ENCODE measurements around the gene INAVA. TPM values are rescaled to one million over a fixed set of nuclear protein-coding genes. Genes with fewer than 3 reads are reported as not detected.
A peak's percentile ranks its signal among the peaks of the same experiment; 100 is the strongest.
"Not testable (repeated sequence)": the region's sequence is repeated elsewhere in the genome, so short reads cannot be mapped to it uniquely, and the experiment has no call there.

INAVA gene
- total RNA-seq, 4 donors from 2014 or later: 33.8 to 492 (median 332) TPM

DNA sequence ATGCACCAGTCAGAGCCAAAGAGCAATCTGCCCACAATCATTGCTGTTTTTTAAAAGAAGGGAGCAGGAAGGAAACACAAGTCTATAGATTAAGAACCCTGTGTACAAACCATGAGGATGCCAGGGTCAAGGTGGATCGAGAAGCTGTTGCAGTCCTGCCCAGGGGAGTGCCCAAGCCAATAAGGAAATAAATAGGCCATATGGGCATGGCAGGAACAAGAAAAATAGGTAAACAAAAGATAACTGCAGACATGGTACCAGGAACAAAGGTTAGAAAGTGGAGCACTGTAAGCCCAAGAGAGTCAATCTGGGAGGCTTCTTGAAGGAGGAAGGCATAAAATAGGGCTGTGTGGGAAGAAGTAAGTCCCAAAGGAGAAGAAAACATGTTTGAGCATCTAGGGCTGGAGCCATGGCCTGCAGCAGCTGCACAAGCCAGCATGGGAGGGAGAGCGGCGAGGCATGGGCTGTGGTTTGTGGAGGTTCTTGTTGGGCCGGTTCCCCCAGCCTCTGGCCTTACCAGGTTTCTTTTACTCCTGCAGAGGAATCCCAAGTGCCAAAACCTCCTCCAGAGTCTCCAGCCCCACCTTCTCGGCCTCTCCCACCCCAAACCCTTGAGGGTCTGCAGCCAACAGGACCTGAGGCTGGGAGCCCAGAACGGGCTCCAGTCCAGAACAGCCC, 13.6 kb downstream of the INAVA start:
- peak overlapping the region in 3 of 4 donors; percentile 81 to 93 (median 92) for H3K27ac ChIP-seq
- peaks cover 0 to 79% (median 6%) of the 10 kb centered on the region in 4 donors for H3K4me1 ChIP-seq
- peak overlapping the region in 2 of 4 donors; percentile 36 to 45 for H3K4me3 ChIP-seq
- H3K36me3 ChIP-seq: peaks cover 0 to 43% (median 0%) of the 10 kb centered on the region in 3 donors
- no peaks in the 10 kb centered on the region for H3K9me3 ChIP-seq
- H3K27me3 ChIP-seq: no peaks in the 10 kb centered on the region
- peak; percentile 30 to 45 for TF ChIP-seq POLR2A (IDR thresholded peaks at IDR 0.05)
- TF ChIP-seq, protein P1, sequence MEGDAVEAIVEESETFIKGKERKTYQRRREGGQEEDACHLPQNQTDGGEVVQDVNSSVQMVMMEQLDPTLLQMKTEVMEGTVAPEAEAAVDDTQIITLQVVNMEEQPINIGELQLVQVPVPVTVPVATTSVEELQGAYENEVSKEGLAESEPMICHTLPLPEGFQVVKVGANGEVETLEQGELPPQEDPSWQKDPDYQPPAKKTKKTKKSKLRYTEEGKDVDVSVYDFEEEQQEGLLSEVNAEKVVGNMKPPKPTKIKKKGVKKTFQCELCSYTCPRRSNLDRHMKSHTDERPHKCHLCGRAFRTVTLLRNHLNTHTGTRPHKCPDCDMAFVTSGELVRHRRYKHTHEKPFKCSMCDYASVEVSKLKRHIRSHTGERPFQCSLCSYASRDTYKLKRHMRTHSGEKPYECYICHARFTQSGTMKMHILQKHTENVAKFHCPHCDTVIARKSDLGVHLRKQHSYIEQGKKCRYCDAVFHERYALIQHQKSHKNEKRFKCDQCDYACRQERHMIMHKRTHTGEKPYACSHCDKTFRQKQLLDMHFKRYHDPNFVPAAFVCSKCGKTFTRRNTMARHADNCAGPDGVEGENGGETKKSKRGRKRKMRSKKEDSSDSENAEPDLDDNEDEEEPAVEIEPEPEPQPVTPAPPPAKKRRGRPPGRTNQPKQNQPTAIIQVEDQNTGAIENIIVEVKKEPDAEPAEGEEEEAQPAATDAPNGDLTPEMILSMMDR (IDR thresholded peaks at IDR 0.05): no peak
- DNase-seq: peak in 2 of 3 donors; percentile 60 to 81

DNA sequence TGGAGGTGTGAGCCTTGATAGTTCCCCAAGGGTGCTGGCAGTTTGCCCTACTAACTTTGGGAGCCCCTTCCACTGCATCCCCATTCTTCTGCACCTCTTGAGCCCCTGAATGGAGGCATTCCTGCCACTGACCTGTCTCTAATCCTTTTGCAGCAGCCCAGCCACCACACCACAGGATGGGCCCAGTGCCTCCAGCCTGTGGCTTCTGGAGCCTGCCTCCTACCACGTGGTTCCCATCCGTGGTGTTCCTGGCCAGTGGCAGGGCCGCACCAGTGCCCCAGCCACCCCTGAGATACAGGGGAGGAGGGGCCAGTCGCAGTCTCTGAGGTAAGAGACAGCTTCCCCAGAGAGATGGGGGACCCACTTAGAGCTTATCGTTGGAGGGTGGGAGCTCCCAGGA, 14.4 kb downstream of the INAVA start:
- Histone ChIP-seq H3K36me3 (peaks cover 0 to 44% (median 0%) of the 10 kb centered on the region in 3 donors), H3K27ac (peak overlapping the region in 3 of 4 donors; percentile 81 to 93 (median 92)), H3K27me3 (no peaks in the 10 kb centered on the region), H3K4me3 (peak overlapping the region in 2 of 4 donors; percentile 36 to 45), H3K9me3 (no peaks in the 10 kb centered on the region), H3K4me1 (peaks cover 0 to 76% (median 6%) of the 10 kb centered on the region in 4 donors)
- TF ChIP-seq, protein P1 (IDR thresholded peaks at IDR 0.05): no peak
- no peak for TF ChIP-seq POLR2A (IDR thresholded peaks at IDR 0.05)
- DNase-seq: peak in 1 of 3 donors; percentile 54

DNA sequence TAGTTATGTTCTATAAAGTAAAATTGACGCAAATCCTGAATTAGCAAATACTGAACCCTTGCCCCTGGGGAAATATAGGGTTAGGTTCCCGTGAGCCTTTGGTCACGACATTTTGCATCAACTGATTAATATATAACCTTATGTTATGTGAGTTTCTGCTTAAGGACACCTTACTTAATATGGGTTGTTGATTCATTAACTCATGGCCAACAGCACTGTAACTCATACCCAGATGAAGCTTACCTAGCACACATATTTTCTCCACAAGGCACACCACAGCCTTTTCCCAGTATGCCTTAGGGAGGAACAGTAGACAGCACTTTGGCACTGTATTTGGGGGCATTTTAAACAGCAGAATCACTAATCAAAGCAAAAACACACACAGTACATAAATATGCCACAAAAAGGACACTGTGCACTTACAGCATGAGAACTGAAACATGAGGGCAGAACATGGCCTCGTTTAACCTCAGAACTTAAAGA, 15.1 kb downstream of the INAVA start:
- Histone ChIP-seq H3K36me3 (peaks cover 0 to 44% (median 0%) of the 10 kb centered on the region in 3 donors), H3K27me3 (no peaks in the 10 kb centered on the region), H3K4me1 (peaks cover 0 to 69% (median 6%) of the 10 kb centered on the region in 4 donors), H3K27ac (peak overlapping the region in 3 of 4 donors; percentile 27 to 93 (median 92)), H3K4me3 (peak overlapping the region in 1 of 4 donors; percentile 45), H3K9me3 (no peaks in the 10 kb centered on the region)
- TF ChIP-seq, protein P1 (IDR thresholded peaks at IDR 0.05): no peak
- no peak for DNase-seq

DNA sequence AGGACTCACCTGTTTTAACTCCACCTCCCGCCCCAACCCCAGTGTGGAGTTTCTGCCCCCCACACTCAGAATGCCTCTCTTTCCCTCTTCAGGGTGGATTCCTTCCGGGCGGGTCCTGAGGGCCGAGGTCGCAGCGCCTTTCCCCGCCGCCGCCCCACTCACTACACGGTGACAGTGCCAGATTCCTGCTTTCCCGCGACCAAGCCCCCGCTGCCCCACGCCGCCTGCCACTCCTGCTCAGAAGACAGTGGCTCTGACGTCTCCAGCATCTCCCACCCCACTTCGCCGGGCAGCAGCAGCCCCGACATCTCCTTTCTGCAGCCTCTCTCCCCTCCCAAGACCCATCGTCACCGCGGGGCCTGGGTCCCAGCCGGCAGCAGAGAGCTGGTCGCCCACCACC, 16.7 kb downstream of the INAVA start:
- H3K4me1 ChIP-seq: peaks cover 0 to 66% (median 8%) of the 10 kb centered on the region in 4 donors
- peak in 1 of 3 donors; percentile 48 for DNase-seq
- H3K4me3 ChIP-seq: peak overlapping the region in 1 of 4 donors; percentile 14
- peaks cover 0 to 44% (median 0%) of the 10 kb centered on the region in 3 donors for H3K36me3 ChIP-seq
- no peaks in the 10 kb centered on the region for H3K9me3 ChIP-seq
- peak overlapping the region in 2 of 4 donors; percentile 28 to 92 for H3K27ac ChIP-seq
- H3K27me3 ChIP-seq: no peaks in the 10 kb centered on the region
- TF ChIP-seq, protein P1 (IDR thresholded peaks at IDR 0.05): no peak
- TF ChIP-seq POLR2A (IDR thresholded peaks at IDR 0.05): no peak

DNA sequence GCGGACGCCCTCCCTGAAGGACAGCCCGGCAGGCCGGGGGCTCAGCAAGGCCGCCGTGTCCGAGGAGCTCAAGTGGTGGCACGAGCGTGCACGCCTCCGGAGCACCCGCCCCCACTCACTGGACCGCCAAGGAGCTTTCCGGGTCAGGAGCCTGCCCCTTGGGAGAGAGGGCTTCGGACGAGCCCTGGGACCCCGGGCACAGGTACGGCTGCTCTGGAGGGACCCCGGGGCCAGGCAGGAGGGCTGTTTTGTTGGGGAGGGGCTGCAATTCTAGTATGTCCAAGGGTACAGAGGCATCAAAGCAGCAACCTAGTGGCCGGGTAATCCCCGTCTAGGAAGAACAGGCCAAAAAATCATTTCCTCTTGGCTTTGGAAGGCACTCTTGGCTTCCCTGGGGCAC, 17.2 kb downstream of the INAVA start:
- peak overlapping the region in 2 of 4 donors; percentile 44 to 70 for H3K27ac ChIP-seq
- DNase-seq: not testable (repeated sequence)

More for the DNA sequence above, 17.2 kb downstream of the INAVA start:
- peak overlapping the region in 1 of 4 donors; percentile 10 for H3K4me3 ChIP-seq
- H3K27me3 ChIP-seq, H3K9me3 ChIP-seq: not testable (repeated sequence)
- peaks cover 0 to 44% (median 0%) of the 10 kb centered on the region in 3 donors for H3K36me3 ChIP-seq
- H3K4me1 ChIP-seq: peaks cover 0 to 62% (median 5%) of the 10 kb centered on the region in 4 donors

Data from Peyer's patch (tissue), 4 donors.